ENCODE measurements around the gene MGAT5B. TPM values are rescaled to one million over a fixed set of nuclear protein-coding genes. Genes with fewer than 3 reads are reported as not detected.

The MGAT5B gene
- total RNA-seq, 2 donors from 2014 or later = 0.36 to 0.46 TPM

DNA sequence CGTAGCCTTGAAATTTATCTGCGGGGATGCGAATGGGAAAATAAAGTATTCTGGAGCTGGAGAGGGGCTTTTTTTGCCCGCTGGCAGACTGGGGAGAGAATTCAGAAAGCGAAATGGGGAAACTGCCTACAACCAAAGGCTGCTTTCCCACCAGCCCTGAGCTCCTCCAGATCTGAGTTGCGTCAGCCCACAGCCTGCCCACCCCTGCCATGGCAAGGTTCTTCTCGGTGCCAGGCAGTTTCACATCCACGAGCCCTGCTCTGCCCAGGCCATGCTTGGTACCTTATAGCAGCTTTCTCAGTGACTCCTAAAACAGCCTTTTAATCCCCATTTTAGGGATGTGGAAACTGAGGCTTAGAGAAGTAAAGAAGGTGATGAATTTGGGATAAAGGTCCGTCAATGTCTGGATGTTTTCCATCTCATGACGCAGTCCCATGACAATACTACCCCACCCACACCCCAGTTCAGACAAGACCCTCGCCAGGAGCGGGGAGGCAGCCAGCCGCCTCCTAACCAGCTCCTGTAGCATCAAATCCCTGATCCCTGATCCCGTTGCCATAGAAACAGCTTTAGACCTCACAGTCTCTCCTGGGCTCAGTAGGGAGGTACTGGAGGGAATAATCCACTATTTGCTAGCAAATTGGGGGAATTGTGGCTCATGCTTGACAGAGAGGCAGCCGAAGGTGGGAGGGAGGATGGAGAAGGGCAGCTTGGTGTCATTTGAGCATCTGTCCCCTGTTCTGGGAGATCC is 113.5 kb downstream of the MGAT5B start:
- intact Hi-C loops (cut with DNase I, micrococcal nuclease) = no loop called here
- DNase-seq (no peak), ATAC-seq (no peak)

- no peak for DNase-seq
- intact Hi-C loops (cut with DNase I, micrococcal nuclease) = no loop called here
- ATAC-seq = no peak
Observed at GRCh38 chr17:76982408-76983074, 114.3 kb downstream of the MGAT5B start.

DNA sequence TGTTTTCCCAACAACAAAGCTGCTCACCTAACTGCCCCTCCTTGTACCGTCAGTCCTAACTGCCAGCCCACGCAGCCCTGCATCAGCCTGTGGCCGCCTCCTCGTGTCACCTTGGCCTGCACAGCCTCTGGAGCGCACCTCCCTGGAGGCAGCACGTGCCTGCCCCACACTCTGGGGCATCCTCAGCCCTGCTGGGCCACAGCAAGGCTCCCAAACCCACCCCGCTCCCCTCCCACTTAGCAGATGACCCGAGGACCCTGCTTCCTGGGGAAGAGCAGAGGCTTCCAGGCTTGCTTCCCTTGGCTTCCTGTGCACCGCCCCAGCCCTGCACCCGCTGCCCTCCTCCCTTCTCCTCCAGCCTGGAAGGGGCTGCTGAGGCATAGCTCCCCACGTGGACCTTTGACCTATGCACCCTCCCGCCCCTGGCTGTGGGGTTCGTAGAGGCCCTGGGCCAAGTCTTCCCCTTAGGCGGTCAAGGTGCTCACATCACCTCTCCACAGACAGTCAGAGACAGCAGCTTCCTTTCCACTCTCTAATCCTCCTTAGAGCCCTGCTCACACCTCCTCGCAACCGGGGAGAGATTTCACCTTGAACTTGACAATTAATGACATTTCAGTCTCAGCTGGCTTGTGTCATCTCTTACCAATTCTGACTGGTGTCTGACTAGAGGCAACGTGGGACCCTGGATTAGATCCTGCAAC is 115.0 kb downstream of the MGAT5B start:
- no peak for ATAC-seq
- intact Hi-C loops (cut with DNase I, micrococcal nuclease) = no loop called here
- no peak for DNase-seq

GRCh38 chr17:76986365-76986764 is 118.2 kb downstream of the MGAT5B start:
- intact Hi-C loops (cut with DNase I, micrococcal nuclease) = no loop called here
- DNase-seq (no peak), ATAC-seq (no peak)

GRCh38 chr17:76987486-76988093 is 119.4 kb downstream of the MGAT5B start:
- intact Hi-C loops (cut with DNase I, micrococcal nuclease) = no loop called here

GRCh38 chr17:76988796-76989195 is 120.6 kb downstream of the MGAT5B start:
- intact Hi-C loops (cut with DNase I, micrococcal nuclease) = no loop called here
- ATAC-seq (no peak), DNase-seq (no peak)

More at GRCh38 chr17:76987486-76988093, 119.4 kb downstream of the MGAT5B start:
- DNase-seq (no peak), ATAC-seq (no peak)

DNA sequence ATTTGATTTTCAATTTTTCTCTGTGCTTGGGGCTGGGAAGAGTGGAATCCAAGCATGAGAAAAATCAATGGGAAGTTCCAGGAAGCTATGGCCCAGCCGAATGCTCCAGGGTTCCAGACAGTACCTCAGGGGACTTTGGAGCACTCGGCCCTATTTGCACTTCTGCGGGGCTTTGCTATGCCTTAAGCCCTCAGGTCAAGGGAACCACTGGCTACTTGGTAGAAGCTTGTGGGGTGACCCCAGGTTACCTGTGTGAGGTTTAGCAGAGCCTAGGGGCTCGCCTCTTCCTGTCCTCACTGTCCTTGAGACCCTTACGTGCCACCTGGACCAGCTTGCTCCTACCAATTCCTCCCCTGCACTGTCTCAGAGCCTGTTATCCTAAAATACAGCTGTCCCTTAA is 121.3 kb downstream of the MGAT5B start:
- DNase-seq (no peak), ATAC-seq (no peak)
- intact Hi-C loops (cut with DNase I, micrococcal nuclease) = no loop called here

- intact Hi-C loops (cut with DNase I, micrococcal nuclease) = no loop called here
- no peak for ATAC-seq
Observed at GRCh38 chr17:76992891-76993290, 124.7 kb downstream of the MGAT5B start.

GRCh38 chr17:76993651-76994050 is 125.4 kb downstream of the MGAT5B start:
- no peak for ATAC-seq
- intact Hi-C loops (cut with DNase I, micrococcal nuclease) = no loop called here
- no peak for DNase-seq

More at GRCh38 chr17:76992891-76993290, 124.7 kb downstream of the MGAT5B start:
- no peak for DNase-seq

- DNase-seq (no peak), ATAC-seq (no peak)
- intact Hi-C loops (cut with DNase I, micrococcal nuclease) = no loop called here
Observed at GRCh38 chr17:76994237-76994637, 126.0 kb downstream of the MGAT5B start.

- no peak for DNase-seq
- intact Hi-C loops (cut with DNase I, micrococcal nuclease) = no loop called here
- ATAC-seq = no peak
Observed at GRCh38 chr17:76995387-76996105, 127.3 kb downstream of the MGAT5B start.

DNA sequence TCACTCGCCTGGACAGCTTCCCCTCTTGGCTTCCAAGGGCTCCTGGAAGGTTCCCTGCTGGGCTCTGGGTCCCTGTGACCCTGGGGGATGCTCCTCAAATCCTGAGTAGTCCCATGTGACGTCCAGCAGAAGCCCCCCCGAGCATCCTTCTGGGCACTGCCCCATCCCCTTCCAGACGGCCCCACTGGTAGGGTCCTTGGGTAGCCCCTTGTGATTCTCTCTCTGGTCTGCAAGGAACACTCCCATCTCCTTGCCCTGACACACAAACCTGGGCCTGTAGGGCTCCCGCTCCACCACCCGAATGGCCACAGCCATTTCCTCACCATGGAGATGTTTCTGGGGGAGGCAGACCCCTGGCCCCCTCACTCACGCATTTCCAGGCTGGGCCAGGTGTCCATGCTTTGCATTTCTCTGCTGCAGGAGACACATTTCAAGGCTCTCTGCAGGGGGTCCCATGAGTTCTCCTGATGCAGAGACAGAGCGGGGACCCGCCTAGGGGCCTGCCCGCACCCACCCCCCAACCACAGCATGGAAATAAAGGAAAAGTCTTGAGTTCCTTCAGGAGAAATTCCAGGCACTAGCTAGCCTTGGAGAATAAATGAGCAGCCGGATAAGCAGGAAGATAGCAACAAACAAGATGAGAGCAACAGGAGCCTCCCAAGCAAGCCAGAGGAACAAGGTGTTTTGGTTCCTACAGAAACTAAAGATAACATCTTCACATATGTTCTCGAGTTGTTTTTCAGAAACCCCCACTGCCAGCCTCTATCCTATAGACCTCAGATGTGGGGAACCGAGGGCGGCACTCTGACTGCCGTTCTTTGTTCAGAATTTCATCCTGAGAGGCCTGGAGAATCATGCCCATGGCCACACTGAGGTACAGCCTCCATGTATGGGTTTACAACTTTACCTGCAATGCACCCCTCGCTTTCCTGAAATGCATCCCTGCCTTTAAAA is 128.8 kb downstream of the MGAT5B start:
- ATAC-seq (no peak), DNase-seq (no peak)
- intact Hi-C loops (cut with DNase I, micrococcal nuclease) = no loop called here

DNA sequence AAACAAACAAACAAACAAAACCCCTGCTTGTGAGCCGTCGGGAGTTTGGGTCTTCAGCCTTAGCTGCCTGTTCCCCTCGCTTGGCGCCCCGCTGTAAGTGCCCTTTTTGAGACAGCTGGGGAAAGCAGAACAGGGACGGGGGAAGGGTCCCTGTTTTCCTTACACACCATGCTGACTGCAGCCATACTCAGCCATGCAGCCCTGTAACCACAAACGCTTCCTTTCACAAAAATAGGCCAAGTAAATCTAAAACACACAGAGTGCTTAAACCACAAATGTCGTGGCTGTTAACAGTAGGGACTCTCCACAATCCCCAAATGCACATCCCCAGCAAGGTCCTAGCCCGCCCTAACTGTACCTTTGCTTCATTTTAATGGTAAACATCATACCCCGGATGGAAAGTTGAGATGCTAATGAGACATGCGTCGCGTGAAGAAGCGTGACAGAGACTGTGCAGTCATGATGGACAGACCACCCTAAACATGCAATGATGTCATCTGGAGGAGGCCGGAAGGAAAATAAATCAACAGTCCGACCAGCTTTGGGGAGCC is 129.9 kb downstream of the MGAT5B start:
- intact Hi-C loops (cut with DNase I, micrococcal nuclease) = no loop called here
- DNase-seq (no peak), ATAC-seq (no peak)

GRCh38 chr17:76998839-76999238 is 130.6 kb downstream of the MGAT5B start:
- ATAC-seq (no peak), DNase-seq (no peak)
- intact Hi-C loops (cut with DNase I, micrococcal nuclease) = no loop called here
